Panc1 (cell line): ENCODE measurements around the gene ANXA7. TPM values are rescaled to one million over a fixed set of nuclear protein-coding genes. Genes with fewer than 3 reads are reported as not detected.

Experiments used
- ATAC-seq: fragments of 200-7000 bp; cut with Tn5 transposase; 2 replicates; pipeline ENCODE4 v1.9.1; 2020; ENCODE audit warnings: mild to moderate bottlenecking, moderate library complexity
- BruUV-seq: library from RNA; stranded (reverse); fragments of 400-500 nt; replicated peaks from 2 replicates; lab custom pipeline; 2021; lab: Mats Ljungman, UMichigan
- CTCF ChIA-PET: fragments of 300-600 bp; sonication (Branson Sonifier 250); formaldehyde crosslinking; loops from one replicate; lab custom pipeline; 2022; ENCODE audit warnings: antibody characterized with exemption; lab: Charles Lee
- POLR2A ChIA-PET: fragments of 300-600 bp; sonication (Branson Sonifier 250); formaldehyde crosslinking; loops from one replicate; lab custom pipeline; 2022; ENCODE audit warnings: antibody characterized with exemption; lab: Charles Lee
- DNase-seq: peaks from one replicate; pipeline ENCODE4 v3.0.0-alpha.2; 2010; ENCODE audit warnings: low read depth, low spot score
- H3K27ac ChIP-seq: 2 replicates; pipeline ENCODE4 v1.5.1; 2011; ENCODE audit warnings: mild to moderate bottlenecking, low read length, inconsistent platforms
- H3K27me3 ChIP-seq: fragments of 200-500 bp; sonication (Bioruptor generic); 2 replicates; pipeline ENCODE4 v1.6.0; 2014; ENCODE audit warnings: low read length, inconsistent platforms; ENCODE audit not compliant: control insufficient read depth, insufficient read depth
- H3K36me3 ChIP-seq: fragments of 200-500 bp; sonication (Bioruptor generic); 2 replicates; pipeline ENCODE4 v1.5.1; 2014; ENCODE audit warnings: inconsistent platforms, mild to moderate bottlenecking, low read length, moderate library complexity; ENCODE audit not compliant: control insufficient read depth, insufficient read depth
- H3K4me1 ChIP-seq: 2 replicates; pipeline ENCODE4 v1.5.1; 2011; ENCODE audit warnings: inconsistent platforms, mild to moderate bottlenecking, low read length, moderate library complexity; ENCODE audit not compliant: control insufficient read depth, insufficient read depth
- H3K4me3 ChIP-seq, 2 experiments: 2 replicates each; pipeline ENCODE4 v1.5.1; 2011 to 2012; ENCODE audit warnings: low read depth in 2 of 2, low read length in 2 of 2, mild to moderate bottlenecking in 2 of 2, inconsistent platforms in 1 of 2, moderate library complexity in 1 of 2
- H3K9me3 ChIP-seq: fragments of 200-500 bp; sonication (Bioruptor generic); 2 replicates; pipeline ENCODE4 v1.5.1; 2014; ENCODE audit warnings: low read depth, mild to moderate bottlenecking, inconsistent platforms, low read length, moderate library complexity; ENCODE audit not compliant: control insufficient read depth, insufficient read depth
- CTCF ChIP-seq: fragments of 450-650 bp; IDR thresholded peaks from 2 replicates; pipeline ENCODE4 v1.5.1; 2017; ENCODE audit warnings: mild to moderate bottlenecking
- POLR2AphosphoS5 ChIP-seq: IDR thresholded peaks from 2 replicates; pipeline ENCODE4 v1.6.1; 2012; ENCODE audit warnings: mild to moderate bottlenecking, low read depth, low read length, moderate library complexity
- REST ChIP-seq, 2 experiments: IDR thresholded peaks; 2 replicates each; pipeline ENCODE4 v1.6.1; 2011 to 2012; ENCODE audit warnings: low read depth in 2 of 2, control low read depth in 1 of 2, low read length in 1 of 2, mild to moderate bottlenecking in 1 of 2, moderate library complexity in 1 of 2; ENCODE audit not compliant: insufficient read depth in 1 of 2
- SIN3A ChIP-seq: IDR thresholded peaks from 2 replicates; pipeline ENCODE4 v1.6.1; 2012; ENCODE audit warnings: low read depth, mild to moderate bottlenecking, low read length, moderate library complexity, borderline replicate concordance; ENCODE audit not compliant: insufficient read depth
- TCF7L2 ChIP-seq: IDR thresholded peaks from 2 replicates; pipeline ENCODE4 v1.6.1; 2011; ENCODE audit warnings: mild to moderate bottlenecking, low read depth, low read length, inconsistent platforms
- in situ Hi-C: cut with HindIII; loops from 2 replicates; pipeline ENCODE4 v1.10.0; 2016; ENCODE audit warnings: low sequenced_read_pairs, low pct_unique_long_range_greater_than_20kb
- intact Hi-C: fragments of 100-400 bp; cut with micrococcal nuclease; formaldehyde crosslinking; loops from one replicate; pipeline ENCODE4 v1.10.0; 2022; ENCODE audit not compliant: unreplicated experiment
- total RNA-seq: library from RNA; stranded (reverse); gene quantifications from one replicate; pipeline ENCODE4 v1.2.1, GENCODE V29; 2021; ENCODE audit not compliant: unreplicated experiment

The ANXA7 gene
- total RNA-seq, 1 experiment from 2014 or later, result 165 TPM

GRCh38 chr10:73423309-73423708 lies 9.5 kb upstream of the ANXA7 start:
- ATAC-seq (no peak), DNase-seq (no peak)
- ChIA-PET CTCF (no interaction called here), POLR2A (interaction anchor here (0.5 to 0.6 kb wide), 2 partner anchors 160 to 203 kb away, joined by 3 read pairs; no protein-coding TSS in a partner anchor)
- H3K4me1 ChIP-seq, result no peaks in the 10 kb centered on the region
- in situ Hi-C loops (no loop called here), intact Hi-C loops (no loop called here)
- no peaks in the 10 kb centered on the region for H3K27me3 ChIP-seq
- no peaks in the 10 kb centered on the region for H3K36me3 ChIP-seq
- H3K9me3 ChIP-seq, result no peaks in the 10 kb centered on the region
- no TSS peak for BruUV-seq
- no peak for TF ChIP-seq SIN3A
- no peak for TF ChIP-seq POLR2AphosphoS5
- no peak for TF ChIP-seq REST (IDR thresholded peaks at IDR 0.05; ENCODE audit: insufficient read depth in 1 of 2, low read depth in 2 of 2, low read length in 1 of 2)
- no peak for TF ChIP-seq CTCF
- TF ChIP-seq TCF7L2, result no peak
- no peak overlapping the region for H3K27ac ChIP-seq
- no peak overlapping the region for H3K4me3 ChIP-seq

- Histone ChIP-seq H3K27ac (no peak overlapping the region), H3K27me3 (no peaks in the 10 kb centered on the region), H3K4me3 (no peak overlapping the region), H3K36me3 (no peaks in the 10 kb centered on the region), H3K9me3 (no peaks in the 10 kb centered on the region), H3K4me1 (peaks cover 6% of the 10 kb centered on the region; the same call in 1 of the 2 replicates)
- in situ Hi-C loops, result no loop called here
- TF ChIP-seq POLR2AphosphoS5 (no peak), REST (IDR thresholded peaks at IDR 0.05; ENCODE audit: insufficient read depth in 1 of 2, low read depth in 2 of 2, low read length in 1 of 2) (no peak), CTCF (no peak), TCF7L2 (no peak), SIN3A (no peak)
- no peak for ATAC-seq
- ChIA-PET CTCF (interaction anchor here (0.6 kb wide), 1 partner anchor 9 kb away, joined by 4 read pairs; no protein-coding TSS in a partner anchor), POLR2A (interaction anchor here (0.6 to 0.7 kb wide), 2 partner anchors 12 to 79 kb away, joined by 5 to 6 read pairs; partner anchors contain the start of gene PPP3CB)
- intact Hi-C loops, result no loop called here
- no TSS peak for BruUV-seq
- no peak for DNase-seq
Observed at GRCh38 chr10:73416571-73416970, 2.7 kb upstream of the ANXA7 start.
